HG02840 (cell line): Measurements from ENCODE around the gene SEPSECS.

Source experiments
- ATAC-seq: cut with Tn5 transposase; IDR thresholded peaks from one replicate; pipeline ENCODE4 v1.9.1; 2021; ENCODE audit warnings: mild to moderate bottlenecking, moderate library complexity, moderate number of reproducible peaks; ENCODE audit not compliant: unreplicated experiment, low FRiP score

The SEPSECS gene

GRCh38 chr4:25159837-25160713 is at the start of gene SEPSECS:
SEPSECS (minus strand) TSS chr4:25160449; CDS start chr4:25160369, 80 bp downstream.
- peak; percentile 95 for ATAC-seq

DNA sequence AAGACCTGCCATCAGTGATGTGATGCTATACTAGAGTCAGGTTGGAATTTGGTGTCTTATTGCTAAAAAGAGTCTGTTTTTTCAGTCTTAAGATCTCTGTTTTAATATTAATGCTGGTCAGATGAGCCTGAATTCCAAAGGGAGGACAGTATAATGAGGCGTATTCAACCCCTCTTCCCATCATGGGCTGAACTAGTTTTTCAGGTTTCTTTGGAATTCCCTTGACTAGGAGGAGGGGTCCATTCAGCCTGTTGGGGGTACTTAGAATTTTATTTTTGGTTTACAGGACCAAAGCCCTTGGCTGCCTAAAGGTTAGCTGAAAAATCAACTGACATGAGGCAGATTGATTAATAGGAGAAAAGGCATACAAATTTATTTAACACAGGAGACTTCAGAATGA is 49.5 kb upstream of the SEPSECS start:
- no peak for ATAC-seq

- ATAC-seq, result no peak
Measured at GRCh38 chr4:25207997-25208396, 47.7 kb upstream of the SEPSECS start.

DNA sequence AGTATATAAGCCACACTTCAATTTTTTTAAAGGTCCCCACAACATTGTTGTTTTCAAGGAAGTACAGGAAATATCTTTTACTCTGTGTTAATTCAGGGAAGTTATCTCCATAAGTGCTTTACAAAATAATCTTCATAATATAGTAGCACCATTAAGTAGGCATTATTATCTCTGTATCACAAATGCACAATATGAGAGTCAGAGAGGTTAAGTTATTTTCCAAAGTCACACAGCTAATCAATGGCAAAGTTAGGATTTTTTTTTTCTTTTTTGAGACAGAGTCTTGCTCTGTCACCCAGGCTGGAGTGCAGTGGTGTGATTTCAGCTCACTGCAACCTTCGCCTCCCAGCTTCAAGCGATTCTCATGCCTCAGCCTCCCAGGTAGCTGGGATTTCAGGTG is 38.5 kb upstream of the SEPSECS start:
- ATAC-seq, result no peak

DNA sequence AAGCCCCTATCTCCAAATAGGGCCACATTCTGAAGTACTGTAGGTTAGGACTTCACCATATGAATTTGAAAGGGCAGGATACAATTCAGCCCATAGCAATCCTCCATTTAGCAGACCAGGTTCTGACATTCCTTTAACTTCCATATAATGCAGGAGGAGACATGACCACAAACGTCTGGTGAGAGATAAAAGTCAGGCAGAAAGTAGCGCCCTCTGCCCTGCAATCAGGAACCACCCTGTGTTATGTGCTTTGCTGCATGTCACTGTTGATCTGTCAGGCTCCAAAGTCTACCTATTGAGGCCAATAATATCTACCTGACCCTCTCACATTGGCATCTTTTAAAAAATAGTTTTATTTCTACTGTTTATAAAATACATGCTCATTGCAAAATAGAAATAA is 30.2 kb upstream of the SEPSECS start:
- no peak for ATAC-seq

GRCh38 chr4:25184056-25184455 is 23.8 kb upstream of the SEPSECS start:
- ATAC-seq, result no peak

DNA sequence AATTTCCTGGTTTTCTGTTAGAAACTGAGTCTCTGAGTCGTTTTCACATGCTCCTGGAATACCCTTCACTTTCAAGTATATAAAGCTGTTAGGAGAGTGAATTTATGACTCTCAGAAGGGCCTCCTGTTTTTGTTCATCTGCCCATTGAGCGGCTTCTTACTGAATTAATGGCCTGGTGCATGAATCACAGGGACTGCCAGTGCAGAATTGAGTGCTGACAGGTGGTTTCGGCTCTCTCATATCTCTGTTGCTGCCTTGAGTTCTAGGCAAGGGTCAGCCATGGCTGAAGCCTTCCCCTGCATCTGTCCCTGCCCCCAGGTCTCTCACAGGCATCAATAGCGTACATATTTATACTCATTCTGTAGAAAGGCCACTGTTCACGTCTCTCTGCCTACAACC is 22.7 kb upstream of the SEPSECS start:
- no peak for ATAC-seq

DNA sequence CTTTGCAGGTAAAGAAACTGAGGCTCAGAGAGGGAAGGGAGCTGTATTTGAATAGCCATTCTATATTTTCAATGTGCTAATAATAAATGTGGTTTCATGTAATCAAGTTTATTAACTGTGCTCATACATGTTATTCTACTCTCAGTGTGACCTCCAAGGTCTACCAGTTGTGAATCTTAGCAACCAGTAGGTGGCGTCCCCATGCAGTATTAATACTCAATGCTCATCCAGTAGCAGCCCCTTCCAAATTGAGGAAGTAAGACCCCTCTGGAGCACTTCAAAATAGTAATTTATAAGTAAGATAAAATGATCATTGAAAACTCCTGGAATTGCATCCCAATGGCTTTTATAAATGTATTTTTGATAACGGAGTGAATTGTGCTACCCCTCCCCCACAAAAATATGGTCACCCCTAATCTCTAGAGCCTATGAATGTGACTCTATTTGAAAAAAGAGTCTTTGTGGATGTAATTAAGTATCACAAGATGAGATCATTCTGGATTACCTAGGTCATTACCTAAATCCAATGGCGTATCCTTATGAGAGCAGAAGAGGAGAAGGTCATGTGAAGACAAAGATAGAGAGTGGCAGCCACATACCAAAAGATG is 20.4 kb upstream of the SEPSECS start:
- ATAC-seq, result no peak

DNA sequence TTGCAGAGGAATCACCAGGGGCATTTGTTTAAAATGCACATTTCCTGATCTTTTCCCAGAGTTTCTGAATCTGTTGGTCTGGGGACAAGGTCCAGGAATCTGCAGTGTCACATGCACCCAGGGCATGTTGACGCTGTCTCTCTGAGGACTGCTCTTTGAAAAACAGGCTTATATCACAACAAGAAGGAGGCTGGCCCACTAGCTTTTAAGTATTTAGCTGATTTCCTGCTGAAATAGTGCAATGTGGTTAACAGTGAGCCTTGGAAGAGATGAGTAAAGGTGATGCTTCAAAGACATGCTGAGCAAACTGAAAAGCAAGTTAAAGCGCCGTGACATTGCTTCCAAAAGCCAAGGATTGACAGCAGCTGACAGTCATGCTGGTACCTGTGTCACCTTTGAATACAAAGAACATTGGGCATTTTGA is 18.6 kb upstream of the SEPSECS start:
- no peak for ATAC-seq

- ATAC-seq, result no peak
Measured at GRCh38 chr4:25177147-25177546, 16.9 kb upstream of the SEPSECS start.

- no peak for ATAC-seq
Measured at GRCh38 chr4:25174674-25175073, 14.4 kb upstream of the SEPSECS start.

GRCh38 chr4:25172961-25173915 is 13.0 kb upstream of the SEPSECS start:
- no peak for ATAC-seq

DNA sequence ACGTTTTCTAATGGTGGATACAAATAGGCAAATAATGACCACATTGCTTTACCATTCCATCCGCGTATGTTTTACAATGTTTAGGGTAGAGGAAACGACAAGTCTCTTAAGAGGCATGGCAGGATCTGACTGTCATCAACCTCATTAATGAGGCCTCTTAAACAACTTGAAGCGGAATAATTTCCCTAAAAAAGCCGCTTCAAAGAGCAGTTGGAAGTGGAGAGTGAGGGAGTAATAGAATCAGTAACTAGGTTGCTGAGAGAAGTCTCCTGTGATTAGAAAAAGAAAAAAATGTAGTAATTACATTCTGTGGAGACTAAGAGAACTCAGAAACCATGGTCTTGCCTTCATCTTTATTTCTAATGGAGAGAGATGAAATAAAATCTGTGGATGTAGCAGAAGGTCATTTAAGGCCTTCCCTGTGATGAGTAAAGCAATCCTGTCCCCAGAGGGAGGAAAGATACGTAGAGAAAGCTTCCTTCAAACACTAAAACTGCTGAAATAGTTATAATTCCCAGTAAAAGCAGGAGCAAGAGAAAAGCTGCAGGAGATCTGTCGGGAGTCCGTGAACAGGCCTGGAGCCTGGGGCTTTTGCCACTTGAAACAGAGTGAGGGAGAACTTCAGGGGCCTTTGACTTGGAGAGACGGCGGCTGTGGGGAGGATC is 11.1 kb upstream of the SEPSECS start:
- no peak for ATAC-seq

DNA sequence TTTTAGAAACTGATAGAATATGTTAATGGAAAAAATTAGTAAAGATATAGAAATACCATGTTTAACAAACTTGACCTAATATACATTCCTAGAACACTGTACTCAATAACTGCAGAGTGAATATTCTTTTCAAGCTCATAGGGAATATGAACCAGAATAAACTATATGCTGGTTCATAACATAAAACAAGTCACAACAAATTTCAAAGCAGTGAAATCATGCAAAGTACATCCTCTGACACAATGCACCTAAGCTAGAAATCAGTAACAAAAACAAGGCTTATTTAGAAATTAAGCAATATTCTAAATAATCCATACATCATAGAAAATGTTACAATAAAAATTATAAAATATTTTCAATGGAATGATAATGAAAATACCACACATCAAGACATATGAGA is 9.2 kb upstream of the SEPSECS start:
- no peak for ATAC-seq

DNA sequence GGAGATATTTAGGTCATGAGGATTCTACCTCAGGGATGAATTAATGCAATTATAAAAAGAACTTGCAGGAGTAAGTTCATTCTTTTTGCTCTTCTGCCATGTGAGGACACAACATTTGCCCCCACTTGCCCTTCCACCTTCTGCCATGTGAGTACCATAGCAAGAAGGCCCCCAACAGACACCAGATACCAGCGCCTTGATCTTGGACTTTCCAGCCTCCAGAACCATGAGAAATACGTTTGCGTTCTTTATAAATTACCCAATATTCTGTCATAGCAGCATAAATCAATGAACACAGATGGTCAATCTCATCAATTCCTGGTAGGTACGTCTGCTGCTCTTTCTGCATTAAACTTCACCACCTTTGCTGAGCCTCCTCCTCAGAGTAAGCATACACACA is 5.7 kb upstream of the SEPSECS start:
- ATAC-seq, result no peak

DNA sequence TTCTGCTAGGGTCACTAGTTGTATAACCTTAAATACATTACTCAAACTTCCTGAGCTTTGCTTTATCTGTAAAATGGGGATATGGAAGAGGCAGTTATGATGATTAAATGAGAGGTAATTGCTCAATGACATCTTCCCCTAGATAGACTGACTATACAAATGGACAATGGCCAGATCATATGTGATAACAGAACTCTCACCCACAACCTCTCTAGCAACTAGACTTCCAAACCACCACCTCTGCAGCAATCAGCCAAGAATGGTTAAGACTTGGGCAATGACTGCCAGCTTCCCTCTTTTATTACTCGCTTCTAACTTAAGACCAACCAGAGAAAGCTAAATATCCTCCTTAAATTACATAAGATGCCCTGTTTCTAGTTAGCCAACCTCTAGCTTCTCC is 2.9 kb upstream of the SEPSECS start:
- no peak for ATAC-seq

DNA sequence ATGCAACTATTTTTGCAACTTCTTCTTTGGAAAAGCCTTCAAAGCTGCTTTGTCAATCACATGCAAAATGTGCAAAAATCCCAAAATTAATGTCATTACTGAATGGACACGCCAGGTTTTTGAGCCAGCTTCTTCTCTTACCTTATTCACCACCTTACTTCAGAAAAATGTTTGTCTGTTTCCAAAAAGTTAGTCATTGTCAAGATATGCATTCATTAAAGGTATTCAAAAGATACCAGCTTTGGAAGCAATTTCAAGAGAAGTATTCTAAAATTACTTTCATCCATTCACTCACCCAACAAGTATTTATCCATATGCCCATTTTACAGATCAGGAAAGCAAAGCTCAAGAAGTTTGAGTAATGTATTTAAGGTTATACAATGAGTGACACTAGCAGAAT is 2.3 kb upstream of the SEPSECS start:
- ATAC-seq, result no peak

DNA sequence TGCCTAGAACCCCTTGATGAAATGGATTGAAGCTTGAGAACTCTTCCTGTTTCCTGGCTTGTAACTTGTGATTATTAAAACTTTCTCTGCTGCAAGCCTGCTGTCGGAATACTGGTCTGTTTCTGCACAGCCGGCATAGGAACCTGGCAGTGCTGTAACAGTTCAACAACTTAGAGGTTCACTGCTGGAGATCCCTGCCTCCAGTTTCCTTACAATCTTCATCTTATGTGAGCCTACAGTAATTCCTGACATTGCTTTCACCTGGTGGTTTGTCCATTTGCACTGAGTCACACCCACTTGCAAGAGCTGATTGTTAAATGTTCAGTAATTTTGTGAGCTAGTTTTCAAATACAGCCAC is 1.3 kb upstream of the SEPSECS start:
- ATAC-seq, result no peak

- peak; percentile 22 for ATAC-seq
Measured at GRCh38 chr4:25160714-25161592, 704 bp upstream of the SEPSECS start.
